Fibroblast of pulmonary artery (primary cell): ENCODE results near the gene ZDHHC13.

ENCODE experiments used
- DNase-seq: peaks from one replicate; pipeline ENCODE4 v3.0.0-alpha.2; 2010; ENCODE audit warnings: low read depth
- H3K4me3 ChIP-seq: replicated peaks from 2 replicates; pipeline ENCODE4 v1.5.1; 2011; ENCODE audit warnings: low read depth, mild to moderate bottlenecking, control low read depth, low read length, moderate library complexity
- CTCF ChIP-seq: IDR thresholded peaks from 2 replicates; pipeline ENCODE4 v1.5.1; 2011; ENCODE audit warnings: mild to moderate bottlenecking, control low read depth, low read length, inconsistent platforms; ENCODE audit errors: missing control alignments

Gene ZDHHC13

DNA sequence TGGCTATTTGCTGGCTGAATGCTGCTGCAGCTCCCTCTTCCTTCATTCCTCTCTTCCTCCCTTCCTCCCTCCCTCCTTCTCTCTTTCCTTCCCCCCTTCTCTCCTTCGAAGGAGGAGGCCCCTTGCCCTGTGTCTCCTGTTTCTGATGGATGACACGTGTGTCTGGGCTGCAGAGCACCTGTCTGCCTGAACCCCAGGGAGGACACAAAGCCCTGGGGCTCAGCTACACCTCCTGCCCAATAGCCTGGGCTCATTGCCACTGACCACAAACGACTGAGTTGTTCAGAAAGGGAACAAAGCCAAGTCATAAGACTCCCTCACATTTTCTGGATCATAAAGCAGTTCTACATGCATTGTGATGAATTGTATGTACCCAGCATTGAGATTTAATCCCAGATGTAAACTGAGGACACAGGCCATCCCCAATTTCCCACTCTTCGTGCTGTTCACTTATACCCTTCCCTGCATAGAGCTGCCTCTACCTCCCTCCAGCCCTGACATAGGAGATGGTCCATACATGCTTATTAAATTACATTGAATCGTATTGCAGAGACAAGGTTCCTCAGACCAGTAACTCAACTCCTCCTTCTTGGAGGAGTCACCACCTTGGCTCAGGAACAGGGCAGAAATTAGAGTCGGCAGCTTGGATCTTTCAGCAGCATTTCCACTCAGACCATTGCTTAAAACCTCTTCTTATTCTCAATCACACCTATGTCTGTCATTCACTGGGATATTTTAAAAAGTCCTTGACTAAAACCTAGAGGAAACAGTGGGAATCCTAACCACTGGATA is 83.6 kb downstream of the ZDHHC13 start:
- peak; percentile 75 for DNase-seq
- no peak for TF ChIP-seq CTCF
- no peak overlapping the region for H3K4me3 ChIP-seq

- no peak for TF ChIP-seq CTCF
- DNase-seq: no peak
- no peak within 1 kb of the TSS for H3K4me3 ChIP-seq
Measured at GRCh38 chr11:19201737-19202605, 85.0 kb downstream of the ZDHHC13 start, which contains the start of gene CSRP3. CSRP3 (minus strand) TSS chr11:19201983; CDS start chr11:19192448, 9,535 bp downstream.

GRCh38 chr11:19204836-19205235 is 87.9 kb downstream of the ZDHHC13 start:
- TF ChIP-seq CTCF: no peak
- no peak overlapping the region for H3K4me3 ChIP-seq
- DNase-seq: no peak

DNA sequence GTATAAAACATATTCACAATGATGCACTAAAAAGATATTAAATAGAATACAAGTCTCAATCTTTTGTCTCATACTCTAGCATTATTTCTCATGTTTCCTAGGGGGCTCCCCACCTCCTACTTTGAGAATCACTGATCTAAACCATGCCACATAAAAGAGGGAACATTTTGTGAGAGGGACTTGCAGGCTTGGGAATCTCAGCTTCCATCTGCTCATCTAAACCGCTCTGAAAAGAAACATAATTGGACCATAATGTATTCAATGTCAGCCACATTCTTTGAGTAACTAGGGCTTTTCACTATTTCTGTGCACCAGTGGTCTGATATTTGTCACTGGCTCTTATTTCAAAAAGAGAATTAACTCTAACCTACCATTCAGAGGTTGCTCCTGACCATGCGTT is 91.2 kb downstream of the ZDHHC13 start:
- no peak for DNase-seq
- H3K4me3 ChIP-seq: no peak overlapping the region
- TF ChIP-seq CTCF: no peak

DNA sequence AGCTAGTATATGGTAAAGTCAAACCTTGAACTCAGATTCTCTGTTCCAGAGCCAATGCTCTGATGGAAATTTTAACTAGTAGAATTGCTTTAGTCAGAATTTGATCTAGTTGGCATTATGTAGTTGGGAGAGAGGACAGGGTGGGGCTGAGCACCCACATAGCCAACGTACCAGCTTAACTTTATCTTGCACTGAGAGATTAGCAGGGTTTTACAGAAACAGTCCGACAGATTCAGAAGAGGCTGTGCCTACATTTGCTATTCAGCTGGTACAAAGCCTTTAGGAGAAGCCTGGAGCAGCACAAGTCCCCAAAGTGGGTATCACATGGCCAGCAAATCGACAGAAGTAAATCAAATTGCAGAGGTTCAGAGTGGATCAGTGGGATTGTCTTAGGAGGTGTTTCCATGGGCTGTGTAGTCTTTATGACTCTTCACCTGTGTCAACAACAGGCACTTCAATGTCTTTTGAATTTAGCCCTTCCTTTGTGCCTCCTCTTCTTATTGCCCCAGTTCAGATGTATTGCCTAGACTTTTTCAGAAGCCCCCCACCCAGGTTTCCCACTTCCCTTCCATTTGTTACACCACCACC is 92.1 kb downstream of the ZDHHC13 start:
- no peak for TF ChIP-seq CTCF
- no peak overlapping the region for H3K4me3 ChIP-seq
- no peak for DNase-seq

- no peak for DNase-seq
- TF ChIP-seq CTCF: no peak
- no peak overlapping the region for H3K4me3 ChIP-seq
Measured at GRCh38 chr11:19209617-19210370, 92.8 kb downstream of the ZDHHC13 start.
